ENCODE data around the gene ARHGAP27.

- TF ChIP-seq CTCF (IDR thresholded peaks at IDR 0.05) (no peak), EZH2 (IDR thresholded peaks at IDR 0.05) (no peak)
These were observed 67.9 kb downstream of the ARHGAP27 start for GRCh38 chr17:45364531-45365390.
